M059J (cell line): Measurements from ENCODE around the gene ARRB2. TPM values are rescaled to one million over a fixed set of nuclear protein-coding genes. Genes with fewer than 3 reads are reported as not detected.

Source experiments
- DNase-seq: peaks from one replicate; pipeline ENCODE4 v3.0.0-alpha.2; 2012; ENCODE audit warnings: low read depth
- total RNA-seq: library from RNA; depleted of rRNA; stranded (reverse); fragments of >200 nt; shearing (Covaris generic); gene quantifications from 2 replicates; pipeline ENCODE4 v1.2.3, GENCODE V29; 2014

The ARRB2 gene
- total RNA-seq, 1 experiment from 2014 or later, result 12.5 TPM

DNA sequence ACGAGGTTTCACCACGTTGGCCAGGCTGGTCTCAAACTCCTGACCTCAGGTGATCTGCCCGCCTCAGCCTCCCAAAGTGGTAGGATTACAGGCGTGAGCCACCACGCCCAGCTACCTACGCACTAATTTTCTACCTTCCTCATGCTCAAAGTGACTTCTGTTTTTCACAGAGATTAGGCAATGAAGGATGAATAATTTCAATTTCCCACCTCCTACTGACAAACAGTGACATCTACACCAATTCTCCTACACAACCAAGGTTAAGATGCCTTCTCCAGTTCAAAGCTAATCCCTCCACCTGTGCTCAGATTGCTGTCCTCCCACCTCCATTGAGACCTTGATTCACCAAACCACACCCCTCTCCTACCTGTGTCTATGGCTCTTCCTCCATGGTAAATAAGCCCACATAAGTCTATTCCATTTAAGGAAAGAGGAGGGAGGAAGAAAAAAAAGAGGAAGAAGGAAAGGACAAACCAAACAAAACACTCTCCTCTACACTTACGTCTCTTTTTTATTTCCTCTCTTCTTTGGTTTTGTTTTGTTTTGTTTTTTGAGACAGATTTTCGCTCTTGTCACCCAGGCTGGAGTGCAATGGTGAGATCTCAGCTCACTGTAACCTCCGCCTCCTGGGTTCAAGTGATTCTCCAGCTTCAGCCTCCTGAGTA is 15.3 kb downstream of the ARRB2 start:
- DNase-seq, result no peak

DNA sequence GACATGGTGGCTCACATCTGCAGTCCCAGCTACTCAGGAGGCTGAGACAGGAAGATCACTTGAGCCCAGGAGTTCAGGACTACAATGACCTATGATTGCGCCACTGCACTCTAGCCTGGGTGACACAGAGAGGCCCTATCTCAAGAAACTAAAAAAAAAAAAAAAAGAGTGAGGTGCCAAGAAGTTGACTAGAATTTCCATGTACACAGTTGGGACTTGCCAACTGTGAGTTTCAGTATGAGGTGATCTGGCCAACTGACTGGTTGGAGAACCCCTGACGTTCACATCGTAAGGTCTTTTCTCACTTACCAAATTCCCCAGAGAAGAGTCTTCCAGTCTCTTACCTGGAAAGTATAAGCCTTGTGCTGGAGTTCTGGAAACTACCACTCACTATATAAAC is 17.7 kb downstream of the ARRB2 start:
- no peak for DNase-seq

DNA sequence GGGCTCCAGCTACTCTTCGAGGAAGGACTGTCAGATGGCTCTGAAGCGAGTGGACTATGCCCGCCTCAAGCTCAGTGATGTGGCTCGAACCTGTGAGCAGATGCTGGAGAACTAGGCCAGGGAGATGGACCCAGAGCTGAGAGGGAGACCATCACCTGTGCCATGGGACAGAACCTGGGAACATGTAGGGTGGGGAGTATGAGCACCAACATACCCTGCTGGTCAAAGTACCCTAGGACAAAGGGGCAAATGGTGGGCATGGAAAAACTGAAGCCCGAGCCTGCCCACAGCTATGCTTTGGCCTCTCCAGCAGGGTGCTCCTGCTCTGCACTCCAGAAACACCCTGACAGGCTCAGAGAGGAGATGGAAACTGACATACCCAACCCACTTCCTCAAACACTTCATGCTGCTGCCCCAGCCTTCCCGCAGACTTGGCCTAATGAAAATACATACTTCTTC is 22.7 kb downstream of the ARRB2 start:
- no peak for DNase-seq

DNA sequence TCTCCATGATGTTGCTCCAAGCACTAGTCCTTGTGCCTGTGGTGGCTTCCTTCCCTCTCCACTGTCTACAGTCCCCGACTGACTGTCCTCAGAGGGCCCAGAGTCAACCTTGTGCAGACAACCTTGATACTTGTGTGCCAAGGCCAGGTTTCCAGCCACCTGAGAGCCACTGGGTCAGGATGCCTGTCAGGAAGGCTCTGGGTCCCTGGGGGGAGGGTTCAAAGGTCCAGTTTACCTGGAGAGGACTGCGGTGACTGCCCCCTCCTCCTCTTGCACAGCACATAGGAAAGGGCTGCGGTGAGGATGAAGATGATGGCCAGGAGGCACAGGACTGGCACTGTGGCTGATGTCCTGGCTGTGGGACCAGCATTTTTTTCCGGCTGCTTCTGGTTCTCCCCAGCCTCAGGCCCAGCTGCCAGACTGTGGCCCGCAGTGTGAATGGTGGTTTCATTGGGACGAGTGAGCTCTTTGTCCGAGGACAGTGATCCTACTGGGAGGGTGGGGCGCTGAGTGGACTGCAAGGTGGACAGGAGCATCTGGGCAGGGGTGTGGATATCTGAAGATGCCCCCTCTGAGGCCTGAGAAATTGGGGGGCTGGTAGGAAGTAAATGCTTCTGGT is 24.5 kb downstream of the ARRB2 start:
- DNase-seq, result no peak

DNA sequence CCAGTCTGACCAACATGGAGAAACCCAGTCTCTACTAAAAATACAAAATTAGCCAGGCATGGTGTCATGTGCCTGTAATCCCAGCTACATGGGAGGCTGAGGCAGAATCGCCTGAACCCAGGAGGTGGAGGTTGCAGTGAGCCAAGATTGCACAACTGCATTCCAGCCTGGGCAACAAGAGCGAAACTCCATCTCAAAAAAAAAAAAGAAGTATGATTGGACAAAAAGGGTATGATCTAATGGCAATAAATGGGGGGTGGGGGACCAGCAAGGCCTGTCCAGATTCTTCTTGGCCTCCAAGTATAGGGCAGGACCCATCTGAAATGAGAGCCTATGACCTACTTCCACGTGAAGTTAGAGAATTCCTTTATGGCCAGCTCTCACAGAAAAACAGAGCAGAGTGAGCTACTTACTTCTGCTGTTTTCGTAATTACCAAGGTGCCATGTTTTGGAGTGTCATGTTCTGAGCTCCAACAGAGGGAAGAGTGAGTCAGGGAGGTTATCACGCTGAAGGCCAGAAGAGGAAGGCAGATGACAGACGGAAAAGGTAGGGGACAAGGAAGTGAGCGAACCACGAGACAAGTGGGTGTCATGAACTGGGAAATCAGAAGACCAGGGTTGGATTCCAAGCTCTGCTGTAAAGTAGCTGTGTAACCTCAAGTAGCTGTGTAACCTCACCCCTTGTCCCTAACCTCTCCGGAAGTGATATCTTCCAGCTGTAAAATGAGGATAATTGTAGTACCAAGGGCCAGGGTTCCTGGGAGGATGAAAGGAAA is 25.6 kb downstream of the ARRB2 start:
- DNase-seq, result no peak

DNA sequence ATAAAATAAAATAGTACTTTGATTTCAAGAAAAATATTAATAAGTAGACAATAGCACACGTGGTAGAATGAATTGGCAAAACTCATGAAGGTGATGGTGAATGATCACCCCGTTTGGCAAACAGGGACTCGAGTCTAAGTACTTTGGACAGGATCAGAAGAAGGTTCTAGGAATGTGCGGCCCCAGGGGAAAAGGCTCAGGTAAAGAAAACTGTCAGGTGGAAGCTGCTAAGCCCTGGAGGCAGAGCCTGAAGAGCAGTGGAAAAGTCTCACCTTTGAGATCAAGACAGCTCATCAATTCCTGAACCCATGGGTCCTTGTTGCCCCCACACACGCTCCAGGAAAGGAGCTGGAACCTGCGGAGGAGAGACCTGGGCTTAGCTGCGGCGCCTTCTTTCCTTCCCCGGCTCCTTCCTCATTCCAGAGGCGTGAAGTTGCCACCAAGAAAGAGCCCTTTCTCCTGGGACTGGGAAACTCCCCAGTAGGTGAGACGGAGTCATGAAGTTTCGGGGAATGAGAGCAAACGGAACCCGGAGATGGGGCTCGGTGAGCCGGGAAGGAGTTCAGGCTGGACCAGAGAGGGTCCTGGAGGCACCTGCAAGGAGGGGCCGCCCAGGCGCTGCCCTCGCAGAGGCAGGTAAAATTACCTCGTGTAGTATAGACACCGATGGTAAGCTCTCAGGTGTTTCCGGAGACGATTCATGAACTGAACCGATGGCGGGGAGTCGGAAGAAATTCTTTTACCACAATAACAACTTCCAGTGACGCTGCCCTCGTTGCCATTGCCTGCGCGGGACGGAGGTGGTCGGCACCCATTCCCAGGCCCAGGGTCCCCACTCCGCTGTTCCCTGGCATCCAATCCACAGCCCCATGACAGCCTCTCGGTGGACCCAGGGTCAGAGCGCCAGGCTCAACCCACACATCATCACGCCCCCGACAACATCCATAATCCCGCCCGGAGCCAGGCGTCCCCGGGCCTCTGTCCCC is 28.0 kb downstream of the ARRB2 start:
- DNase-seq, result no peak

DNA sequence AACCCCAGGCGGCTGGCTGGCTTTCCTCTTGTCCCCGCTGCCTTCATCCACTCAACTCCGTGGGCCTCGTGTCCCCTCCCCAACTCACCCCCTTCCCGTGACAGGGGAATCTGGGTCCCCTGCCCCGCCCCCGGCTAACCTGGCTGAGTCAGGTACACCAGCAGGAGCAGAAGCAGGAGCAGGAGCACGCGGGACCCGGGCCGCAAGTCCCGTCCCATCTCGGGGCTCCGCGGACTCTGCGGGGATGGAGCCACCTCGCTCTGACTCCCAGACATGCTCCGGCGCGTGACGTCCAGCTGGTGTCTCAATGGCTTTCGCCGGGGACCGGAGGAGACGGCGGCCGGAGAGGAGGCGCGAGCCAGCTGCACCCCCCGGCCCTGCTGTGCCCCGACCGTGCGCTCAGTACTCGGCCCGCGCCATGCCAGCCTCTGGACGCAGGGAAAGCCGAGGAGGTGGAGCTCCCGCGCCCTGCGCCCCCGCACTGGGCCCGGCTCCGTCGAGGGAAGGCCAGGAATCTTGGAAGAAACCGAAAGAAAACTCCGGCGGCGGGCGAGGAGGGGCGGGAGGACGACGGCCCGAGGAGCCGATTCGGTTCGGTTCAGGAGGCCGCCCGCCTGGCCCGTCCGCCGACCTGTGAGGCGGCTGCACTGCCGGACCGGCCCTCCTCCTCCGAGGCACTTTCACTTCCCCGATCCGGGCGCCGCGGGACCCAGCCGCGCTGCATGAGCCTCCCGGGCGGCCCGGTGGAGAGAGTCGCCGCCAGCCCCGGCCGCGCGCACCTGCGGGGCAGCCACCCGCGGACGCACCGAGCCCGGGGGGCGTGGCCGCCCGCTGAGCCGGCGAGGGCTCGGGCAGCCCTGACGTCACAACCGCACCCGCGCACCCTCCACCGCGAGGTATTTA is 28.9 kb downstream of the ARRB2 start, which contains the start of the genes CXCL16 and ZMYND15:
Gene CXCL16, minus strand, starts transcription at position 807 of the 903 bp plus-strand sequence. Its CDS starts 589 bp downstream, at position 218.
Gene ZMYND15, plus strand, starts transcription at position 712 of the 903 bp plus-strand sequence. CDS start 716 bp downstream, outside the sequence.
- peak; percentile 36 for DNase-seq

DNA sequence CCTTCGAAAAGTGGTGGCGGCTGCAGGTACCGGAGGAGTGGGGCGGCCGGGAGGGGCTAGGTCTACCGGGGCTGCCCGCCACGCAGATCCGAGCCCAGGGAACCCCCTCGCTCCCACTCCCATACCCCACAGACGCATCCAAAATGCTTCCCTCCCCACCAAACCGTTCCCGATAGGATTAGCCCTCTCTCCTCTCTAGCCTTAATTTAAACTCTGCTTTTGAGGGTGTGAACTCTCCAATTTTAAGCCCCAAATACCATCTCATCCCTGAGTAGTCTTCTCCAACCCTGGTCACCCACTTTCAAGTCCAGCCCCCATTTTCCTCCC is 29.6 kb downstream of the ARRB2 start:
- no peak for DNase-seq

DNA sequence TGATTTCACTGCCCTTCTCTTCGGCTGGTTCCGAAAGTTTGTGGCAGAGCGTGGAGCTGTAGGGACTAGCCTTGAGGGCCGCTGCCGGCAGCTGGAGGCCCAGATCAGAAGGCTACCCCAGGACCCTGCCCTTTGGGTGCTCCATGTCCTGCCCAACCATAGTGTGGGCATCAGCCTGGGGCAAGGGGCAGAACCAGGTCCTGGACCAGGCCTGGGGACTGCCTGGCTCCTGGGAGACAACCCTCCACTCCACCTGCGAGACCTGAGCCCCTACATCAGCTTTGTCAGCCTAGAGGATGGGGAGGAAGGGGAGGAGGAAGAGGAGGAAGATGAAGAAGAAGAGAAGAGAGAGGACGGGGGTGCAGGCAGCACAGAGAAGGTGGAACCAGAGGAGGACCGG is 30.2 kb downstream of the ARRB2 start:
- DNase-seq, result no peak

DNA sequence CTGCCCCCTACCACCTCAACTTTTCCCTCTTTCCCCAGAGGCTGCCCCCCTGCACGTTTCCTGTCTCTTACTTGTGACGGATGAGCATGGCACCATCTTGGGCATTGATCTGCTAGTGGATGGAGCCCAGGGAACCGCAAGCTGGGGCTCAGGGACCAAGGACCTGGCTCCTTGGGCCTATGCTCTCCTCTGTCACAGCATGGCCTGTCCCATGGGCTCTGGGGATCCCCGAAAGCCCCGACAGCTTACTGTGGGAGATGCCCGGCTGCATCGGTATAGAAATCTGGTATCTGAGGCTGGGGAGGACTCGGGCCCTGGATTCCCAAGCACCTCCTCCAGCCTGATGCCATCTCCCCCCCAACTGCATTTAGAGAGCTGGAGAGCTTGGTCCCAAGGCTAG is 31.1 kb downstream of the ARRB2 start:
- no peak for DNase-seq

DNA sequence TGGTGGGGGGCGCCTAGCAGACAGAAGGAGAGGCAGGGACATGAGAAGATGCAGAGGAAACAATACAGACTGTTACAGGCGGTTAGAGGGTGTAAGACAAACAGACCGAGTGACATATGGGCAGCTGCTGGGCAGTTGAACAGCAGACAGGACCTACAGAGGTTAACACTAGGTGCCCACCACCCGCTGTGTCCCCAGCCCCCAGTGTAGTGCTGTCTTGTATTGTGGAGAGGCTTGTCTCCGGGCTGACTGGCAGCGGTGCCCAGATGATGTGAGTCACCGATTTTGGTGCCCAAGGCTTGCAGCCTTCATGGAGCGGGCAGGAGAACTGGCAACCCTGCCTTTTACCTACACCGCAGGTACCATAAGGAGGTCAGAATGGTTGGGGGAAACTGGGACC is 31.7 kb downstream of the ARRB2 start:
- no peak for DNase-seq

DNA sequence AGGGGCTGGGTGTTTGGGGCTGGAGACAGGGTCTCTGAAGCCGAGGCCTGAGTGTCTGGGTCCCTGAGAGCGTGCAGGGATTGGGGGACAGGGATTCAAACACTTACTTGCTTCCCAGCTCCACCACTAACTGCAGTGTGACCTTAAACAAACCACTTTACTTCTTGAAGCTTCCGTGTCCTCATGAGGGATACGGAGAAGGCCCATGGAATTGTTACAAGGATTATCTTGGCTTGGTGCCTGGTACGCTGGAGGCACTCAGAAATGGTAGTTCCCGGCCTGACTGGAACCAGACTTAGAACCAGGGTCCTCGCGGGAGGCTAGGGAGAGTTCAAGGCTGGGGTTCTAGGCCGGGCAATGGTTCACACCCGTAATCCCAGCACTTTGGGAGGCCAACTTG is 32.2 kb downstream of the ARRB2 start:
- peak; percentile 11 for DNase-seq

DNA sequence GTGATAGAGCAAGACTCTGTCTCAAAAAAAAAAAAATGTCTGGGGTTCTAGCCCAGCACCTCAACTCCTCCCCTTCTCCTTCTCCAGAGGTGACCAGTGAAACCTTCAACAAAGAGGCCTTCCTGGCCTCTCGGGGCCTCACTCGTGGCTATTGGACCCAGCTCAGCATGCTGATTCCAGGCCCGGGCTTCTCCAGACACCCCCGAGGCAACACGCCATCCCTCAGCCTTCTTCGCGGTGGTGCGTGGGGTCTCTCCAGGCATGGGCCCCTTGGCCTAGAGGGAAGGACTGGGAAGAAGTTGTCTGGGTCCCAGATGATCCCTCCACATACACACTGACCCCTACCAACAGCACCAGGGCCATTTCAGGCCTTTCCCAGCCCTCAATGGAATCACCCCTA is 32.8 kb downstream of the ARRB2 start:
- no peak for DNase-seq

DNA sequence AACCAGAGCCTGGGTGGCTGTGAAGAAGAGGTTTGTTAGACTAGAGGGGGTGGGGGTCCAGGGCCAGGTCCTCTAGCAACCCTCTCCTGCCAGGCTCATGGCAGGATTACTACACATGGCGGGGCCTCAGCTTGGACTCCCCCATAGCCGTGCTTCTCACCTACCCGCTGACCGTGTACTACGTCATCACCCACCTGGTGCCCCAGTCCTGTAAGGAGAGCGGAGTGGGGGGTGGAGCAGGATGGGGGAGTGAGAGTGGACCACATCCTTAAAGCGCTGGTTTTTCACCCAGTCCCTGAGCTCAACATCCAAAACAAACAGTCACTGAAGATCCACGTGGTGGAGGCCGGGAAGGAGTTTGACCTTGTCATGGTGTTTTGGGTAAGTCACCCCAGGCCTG is 33.5 kb downstream of the ARRB2 start:
- no peak for DNase-seq

DNA sequence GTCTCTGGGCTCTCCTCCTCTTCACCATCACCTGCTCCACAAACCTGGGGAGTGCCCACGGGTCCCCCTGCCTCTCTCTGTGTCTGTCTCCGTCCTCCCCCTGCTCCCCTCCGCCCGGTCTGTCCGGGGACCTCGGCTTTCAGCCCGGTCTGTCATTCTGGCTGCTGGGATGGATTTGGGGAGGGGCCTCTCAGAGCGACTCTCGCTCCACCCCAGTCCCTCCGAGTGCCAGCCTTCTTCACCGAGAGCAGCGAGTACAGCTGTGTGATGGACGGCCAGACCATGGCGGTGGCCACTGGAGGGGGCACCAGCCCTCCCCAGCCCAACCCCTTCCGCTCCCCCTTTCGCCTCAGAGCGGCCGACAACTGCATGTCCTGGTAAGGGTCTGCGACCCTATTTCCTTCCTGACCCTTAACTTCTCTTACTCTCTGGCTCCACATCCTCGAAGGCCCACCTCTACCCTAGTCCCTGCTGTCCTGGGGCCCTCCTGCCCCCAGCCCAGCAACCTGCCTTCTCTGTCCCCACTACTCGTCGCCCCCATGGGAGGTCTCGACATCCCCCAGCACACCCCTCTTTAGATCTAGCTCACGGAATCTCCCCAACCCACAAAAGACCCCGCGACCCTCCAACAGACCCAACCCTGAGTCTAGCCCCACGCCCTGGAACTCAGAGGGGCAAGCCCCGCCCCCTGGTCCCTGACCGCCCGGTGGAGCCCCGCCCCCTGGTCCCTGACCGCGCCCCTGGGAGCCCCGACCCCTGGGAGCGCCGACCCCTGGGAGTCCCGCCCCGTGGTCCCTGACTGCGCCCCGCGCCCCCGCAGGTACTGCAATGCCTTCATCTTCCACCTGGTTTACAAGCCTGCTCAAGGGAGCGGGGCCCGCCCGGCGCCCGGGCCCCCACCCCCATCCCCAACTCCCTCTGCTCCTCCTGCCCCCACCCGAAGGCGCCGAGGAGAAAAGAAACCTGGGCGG is 34.9 kb downstream of the ARRB2 start:
- no peak for DNase-seq

DNA sequence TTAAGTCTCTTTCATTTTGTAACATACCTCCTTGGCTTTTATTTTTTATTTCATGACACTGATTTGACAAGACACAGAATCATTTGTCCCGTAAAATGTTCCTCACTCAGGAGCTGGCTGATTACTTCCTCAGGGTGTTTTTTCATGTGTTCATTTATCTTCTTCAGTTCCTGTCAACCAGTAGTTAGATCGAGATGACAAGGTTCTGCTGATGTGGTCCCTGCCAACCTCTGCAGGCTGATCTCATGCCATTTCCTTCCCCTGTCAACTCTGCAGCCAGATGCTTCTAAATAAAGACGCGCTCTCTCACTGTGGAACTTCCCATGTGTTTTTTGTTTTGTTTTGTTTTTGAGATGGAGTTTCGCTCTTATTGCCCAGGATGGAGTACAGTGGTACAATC is 37.4 kb downstream of the ARRB2 start:
- DNase-seq, result peak; percentile 11

DNA sequence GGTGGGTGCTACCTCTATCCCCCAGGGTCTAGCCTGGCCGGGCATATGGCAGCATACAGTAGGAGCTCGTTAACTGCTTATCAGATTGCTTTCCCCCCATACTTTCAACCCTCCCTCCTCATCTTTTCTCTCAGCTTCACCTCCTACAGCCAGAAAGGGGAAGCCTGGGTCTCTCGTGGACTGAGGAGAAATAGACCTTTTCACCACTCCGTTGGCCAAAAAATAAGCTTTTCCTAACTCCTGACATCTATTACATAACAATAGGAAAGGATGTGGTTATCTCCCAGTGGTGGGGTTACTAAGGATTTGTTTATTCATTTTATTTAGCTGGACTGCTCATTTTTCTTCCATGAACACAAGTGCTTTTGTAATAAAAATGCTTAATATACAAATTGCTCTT is 38.3 kb downstream of the ARRB2 start:
- DNase-seq, result no peak

DNA sequence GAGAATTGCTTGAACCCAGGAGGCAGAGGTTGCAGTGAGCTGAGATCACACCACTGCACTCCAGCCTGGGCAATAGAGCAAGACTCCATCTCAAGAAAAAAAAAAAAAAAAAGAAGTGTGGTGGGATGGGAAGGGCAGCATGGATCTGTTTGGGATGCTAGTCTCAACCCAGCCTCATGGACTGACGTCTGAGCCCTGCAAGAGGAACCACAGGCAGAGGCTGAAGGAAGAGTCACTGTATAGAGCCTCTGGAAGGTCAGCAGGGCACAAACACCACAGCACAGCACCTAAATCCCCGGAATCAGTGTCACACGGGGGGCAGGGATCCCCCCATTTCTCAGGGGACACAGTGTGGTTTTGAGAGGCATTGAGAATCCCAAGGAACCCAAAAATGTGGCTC is 40.2 kb downstream of the ARRB2 start:
- no peak for DNase-seq

DNA sequence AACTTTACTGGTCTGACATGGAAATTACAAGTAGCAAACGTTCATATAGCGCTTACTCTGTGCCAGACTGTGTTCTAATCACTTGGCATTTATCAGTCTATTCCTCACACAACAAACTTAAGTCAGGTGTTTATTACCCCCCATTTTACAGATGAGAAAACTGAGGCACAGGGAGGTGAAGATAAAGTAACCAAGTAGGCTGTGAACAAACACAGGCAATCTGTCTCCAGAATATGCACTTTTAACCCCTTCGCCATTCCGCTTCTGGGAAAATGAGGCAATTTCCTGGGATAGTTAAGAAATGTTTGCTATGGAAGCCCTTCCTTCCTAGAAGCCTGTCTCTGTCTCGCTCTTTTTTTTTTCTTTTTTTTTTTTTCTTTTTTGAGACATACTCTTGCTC is 41.5 kb downstream of the ARRB2 start:
- DNase-seq, result no peak
